Mesendoderm (in vitro differentiated cells): ENCODE measurements around the gene SHMT1.
"Not testable (repeated sequence)": the region's sequence is repeated elsewhere in the genome, so short reads cannot be mapped to it uniquely, and the experiment has no call there.

ENCODE experiments used
- DNase-seq: peaks from one replicate; pipeline ENCODE4 v3.0.0; 2013
- H2AK5ac ChIP-seq: 2 replicates; pipeline ENCODE4 v1.6.1; 2013; ENCODE audit warnings: low read length, inconsistent platforms
- H2BK120ac ChIP-seq: 2 replicates; pipeline ENCODE4 v1.6.1; 2013; ENCODE audit warnings: low read depth, mild to moderate bottlenecking, low read length, moderate library complexity, mixed read lengths
- H2BK15ac ChIP-seq: replicated peaks from 2 replicates; pipeline ENCODE4 v1.6.1; 2013; ENCODE audit warnings: low read depth, mild to moderate bottlenecking, moderate library complexity
- H2BK5ac ChIP-seq: 2 replicates; pipeline ENCODE4 v1.6.1; 2013; ENCODE audit warnings: low read length, inconsistent platforms
- H3K18ac ChIP-seq: 2 replicates; pipeline ENCODE4 v1.6.1; 2013; ENCODE audit warnings: mild to moderate bottlenecking, low read length, mixed read lengths
- H3K23ac ChIP-seq: one replicate; pipeline ENCODE4 v1.6.1; 2013; ENCODE audit warnings: low read length
- H3K27ac ChIP-seq: 2 replicates; pipeline ENCODE4 v1.5.1; 2013; ENCODE audit warnings: low read depth, mild to moderate bottlenecking, inconsistent platforms, low read length, moderate library complexity
- H3K27me3 ChIP-seq: 2 replicates; pipeline ENCODE4 v1.6.1; 2013; ENCODE audit warnings: low read length, control low read depth, mild to moderate bottlenecking, inconsistent platforms; ENCODE audit not compliant: insufficient read depth, poor library complexity
- H3K36me3 ChIP-seq: 2 replicates; pipeline ENCODE4 v1.6.1; 2013; ENCODE audit warnings: low read length, inconsistent platforms; ENCODE audit not compliant: control insufficient read depth, insufficient read depth
- H3K4ac ChIP-seq: one replicate; pipeline ENCODE4 v1.6.1; 2013; ENCODE audit warnings: low read depth, mild to moderate bottlenecking, low read length, moderate library complexity
- H3K4me1 ChIP-seq: 2 replicates; pipeline ENCODE4 v1.6.1; 2013; ENCODE audit warnings: low read depth, low read length, inconsistent platforms; ENCODE audit not compliant: control insufficient read depth
- H3K4me2 ChIP-seq: 2 replicates; pipeline ENCODE4 v1.6.1; 2013; ENCODE audit warnings: low read length
- H3K4me3 ChIP-seq: 2 replicates; pipeline ENCODE4 v1.5.1; 2013; ENCODE audit warnings: mild to moderate bottlenecking, low read length
- H3K56ac ChIP-seq: one replicate; pipeline ENCODE4 v1.6.1; 2013; ENCODE audit warnings: low read length
- H3K79me1 ChIP-seq: 2 replicates; pipeline ENCODE4 v1.6.1; 2013; ENCODE audit warnings: low read length, inconsistent platforms
- H3K79me2 ChIP-seq: 2 replicates; pipeline ENCODE4 v1.6.1; 2013; ENCODE audit warnings: mild to moderate bottlenecking, low read length; ENCODE audit not compliant: control insufficient read depth, insufficient read depth
- H3K9ac ChIP-seq: 2 replicates; pipeline ENCODE4 v1.6.1; 2013; ENCODE audit warnings: low read length, inconsistent platforms
- H4K5ac ChIP-seq: one replicate; pipeline ENCODE4 v1.6.1; 2013; ENCODE audit warnings: low read length
- H4K8ac ChIP-seq: one replicate; pipeline ENCODE4 v1.6.1; 2013; ENCODE audit warnings: low read depth, mild to moderate bottlenecking, control low read depth, low read length, moderate library complexity
- WGBS: extraction: QIAGEN DNeasy Blood & Tissue Kit; methylation state at CpG from one replicate; pipeline ENCODE4 v1.1.7; 2013; ENCODE audit warnings: low lambda C conversion rate, missing lambda C conversion rate; ENCODE audit not compliant: insufficient coverage; ENCODE audit errors: extremely low coverage; 5-methylcytosine and 5-hydroxymethylcytosine counted together

SHMT1 gene

GRCh38 chr17:18298061-18298460 is 65.3 kb downstream of the SHMT1 start:
- not testable (repeated sequence) for H3K27ac ChIP-seq, H2BK120ac ChIP-seq, H4K5ac ChIP-seq, H3K27me3 ChIP-seq, H3K9ac ChIP-seq, H3K4me3 ChIP-seq, H2AK5ac ChIP-seq, H2BK5ac ChIP-seq, H3K56ac ChIP-seq, H3K79me2 ChIP-seq, H3K4me1 ChIP-seq, H3K23ac ChIP-seq, H3K4me2 ChIP-seq, H2BK15ac ChIP-seq, DNase-seq, H3K18ac ChIP-seq, H4K8ac ChIP-seq, H3K4ac ChIP-seq, H3K79me1 ChIP-seq
- H3K36me3 ChIP-seq, result peaks cover 26% of the 10 kb centered on the region
- no CpG with 5 or more reads among the region's 30 CpGs for WGBS

- H3K4me3 ChIP-seq, result no peak overlapping the region
- no peak overlapping the region for H3K23ac ChIP-seq
- DNase-seq, result no peak
- H3K27ac ChIP-seq, result no peak overlapping the region
- WGBS, result no CpG with 5 or more reads among the region's 15 CpGs
- no peak overlapping the region for H2BK120ac ChIP-seq
- H3K56ac ChIP-seq, result no peak overlapping the region
- H3K36me3 ChIP-seq, result peaks cover 37% of the 10 kb centered on the region
- H3K79me1 ChIP-seq, result no peaks in the 10 kb centered on the region
- H3K4ac ChIP-seq, result no peak overlapping the region
- H2BK5ac ChIP-seq, result no peak overlapping the region
- H2AK5ac ChIP-seq, result no peak overlapping the region
- H3K79me2 ChIP-seq, result no peaks in the 10 kb centered on the region
- H3K27me3 ChIP-seq, result no peaks in the 10 kb centered on the region
- H3K18ac ChIP-seq, result no peak overlapping the region
- H3K4me2 ChIP-seq, result no peak overlapping the region
- no peak overlapping the region for H2BK15ac ChIP-seq
- H4K5ac ChIP-seq, result no peak overlapping the region
- H4K8ac ChIP-seq, result no peak overlapping the region
- no peak overlapping the region for H3K9ac ChIP-seq
- H3K4me1 ChIP-seq, result no peaks in the 10 kb centered on the region
These were observed 71.4 kb downstream of the SHMT1 start for GRCh38 chr17:18291718-18292540.

- H2AK5ac ChIP-seq, result no peak overlapping the region
- no peak overlapping the region for H2BK5ac ChIP-seq
- no peak overlapping the region for H3K4ac ChIP-seq
- H3K27ac ChIP-seq, result no peak overlapping the region
- H3K27me3 ChIP-seq, result no peaks in the 10 kb centered on the region
- H3K79me1 ChIP-seq, result no peaks in the 10 kb centered on the region
- H3K79me2 ChIP-seq, result no peaks in the 10 kb centered on the region
- H3K23ac ChIP-seq, result no peak overlapping the region
- no peak overlapping the region for H3K4me2 ChIP-seq
- H3K36me3 ChIP-seq, result peaks cover 34% of the 10 kb centered on the region
- H3K4me1 ChIP-seq, result no peaks in the 10 kb centered on the region
- no CpG with 5 or more reads among the region's 11 CpGs for WGBS
- no peak overlapping the region for H4K8ac ChIP-seq
- no peak overlapping the region for H2BK120ac ChIP-seq
- no peak overlapping the region for H4K5ac ChIP-seq
- H3K9ac ChIP-seq, result no peak overlapping the region
- no peak overlapping the region for H2BK15ac ChIP-seq
- H3K56ac ChIP-seq, result no peak overlapping the region
- H3K4me3 ChIP-seq, result no peak overlapping the region
- no peak for DNase-seq
- H3K18ac ChIP-seq, result no peak overlapping the region
These were observed 78.1 kb downstream of the SHMT1 start for GRCh38 chr17:18285296-18285695.

GRCh38 chr17:18281788-18282187 is 81.6 kb downstream of the SHMT1 start:
- H3K79me2 ChIP-seq, result no peaks in the 10 kb centered on the region
- no peak overlapping the region for H3K18ac ChIP-seq
- H3K4me2 ChIP-seq, result no peak overlapping the region
- no peak overlapping the region for H3K56ac ChIP-seq
- H3K4me3 ChIP-seq, result no peak overlapping the region
- DNase-seq, result no peak
- H4K5ac ChIP-seq, result no peak overlapping the region
- H2BK15ac ChIP-seq, result no peak overlapping the region
- no peaks in the 10 kb centered on the region for H3K27me3 ChIP-seq
- no peaks in the 10 kb centered on the region for H3K4me1 ChIP-seq
- H3K27ac ChIP-seq, result no peak overlapping the region
- H2BK120ac ChIP-seq, result no peak overlapping the region
- H3K23ac ChIP-seq, result no peak overlapping the region
- H3K4ac ChIP-seq, result no peak overlapping the region
- H4K8ac ChIP-seq, result no peak overlapping the region
- WGBS, result no CpG with 5 or more reads among the region's 6 CpGs
- H3K9ac ChIP-seq, result no peak overlapping the region
- H2AK5ac ChIP-seq, result no peak overlapping the region
- H3K36me3 ChIP-seq, result peaks cover 32% of the 10 kb centered on the region
- H3K79me1 ChIP-seq, result no peaks in the 10 kb centered on the region
- no peak overlapping the region for H2BK5ac ChIP-seq

- DNase-seq, result no peak
- no peaks in the 10 kb centered on the region for H3K79me1 ChIP-seq
- no peak overlapping the region for H3K23ac ChIP-seq
- no peak overlapping the region for H2BK120ac ChIP-seq
- no peaks in the 10 kb centered on the region for H3K79me2 ChIP-seq
- H2BK5ac ChIP-seq, result no peak overlapping the region
- no peaks in the 10 kb centered on the region for H3K4me1 ChIP-seq
- H3K36me3 ChIP-seq, result peaks cover 30% of the 10 kb centered on the region
- H3K4ac ChIP-seq, result no peak overlapping the region
- H3K27ac ChIP-seq, result no peak overlapping the region
- no peak overlapping the region for H3K56ac ChIP-seq
- no CpG with 5 or more reads among the region's 5 CpGs for WGBS
- H3K27me3 ChIP-seq, result no peaks in the 10 kb centered on the region
- H3K4me2 ChIP-seq, result no peak overlapping the region
- no peak overlapping the region for H3K9ac ChIP-seq
- no peak overlapping the region for H4K8ac ChIP-seq
- H4K5ac ChIP-seq, result no peak overlapping the region
- H2AK5ac ChIP-seq, result no peak overlapping the region
- H2BK15ac ChIP-seq, result no peak overlapping the region
- no peak overlapping the region for H3K18ac ChIP-seq
- no peak overlapping the region for H3K4me3 ChIP-seq
These were observed 82.5 kb downstream of the SHMT1 start for GRCh38 chr17:18280766-18281371.
